HPDE6-E6E7 (cell line): ENCODE results near the gene RHBDD3.

Experiments used
- DNase-seq: peaks from one replicate; pipeline ENCODE4 v3.0.0; 2011; ENCODE audit warnings: missing footprints; ENCODE audit errors: extremely low spot score

Gene RHBDD3

GRCh38 chr22:29269731-29270474 is 2.1 kb upstream of the RHBDD3 start:
- no peak for DNase-seq

- DNase-seq = no peak
These were observed 1.4 kb upstream of the RHBDD3 start for GRCh38 chr22:29269230-29269604.

GRCh38 chr22:29268511-29269229 is 889 bp upstream of the RHBDD3 start:
- DNase-seq = no peak

- no peak for DNase-seq
These were observed 321 bp downstream of the RHBDD3 start for GRCh38 chr22:29267462-29267857.

- no peak for DNase-seq
These were observed 968 bp downstream of the RHBDD3 start for GRCh38 chr22:29266564-29267461.

GRCh38 chr22:29265929-29266328 is 1.9 kb downstream of the RHBDD3 start:
- DNase-seq = no peak

GRCh38 chr22:29265305-29265704 is 2.5 kb downstream of the RHBDD3 start:
- no peak for DNase-seq

- no peak for DNase-seq
These were observed 3.9 kb downstream of the RHBDD3 start for GRCh38 chr22:29263791-29264276.

- no peak for DNase-seq
These were observed 7.0 kb downstream of the RHBDD3 start for GRCh38 chr22:29260601-29261315.

- no peak for DNase-seq
These were observed 7.7 kb downstream of the RHBDD3 start for GRCh38 chr22:29260031-29260560.

GRCh38 chr22:29259253-29259899 is 8.4 kb downstream of the RHBDD3 start:
- no peak for DNase-seq

- no peak for DNase-seq
These were observed 9.2 kb downstream of the RHBDD3 start for GRCh38 chr22:29258407-29259252.

- DNase-seq = no peak
These were observed 10.0 kb downstream of the RHBDD3 start for GRCh38 chr22:29257751-29258181.

- no peak for DNase-seq
These were observed 11.0 kb downstream of the RHBDD3 start for GRCh38 chr22:29256606-29257325.

- no peak for DNase-seq
These were observed 12.6 kb downstream of the RHBDD3 start for GRCh38 chr22:29255064-29255621.

GRCh38 chr22:29254286-29254660 is 13.5 kb downstream of the RHBDD3 start:
- no peak for DNase-seq

GRCh38 chr22:29253561-29254285 is 14.1 kb downstream of the RHBDD3 start:
- no peak for DNase-seq
